Karpas-422 (cell line): ENCODE measurements around the gene DIP2C. TPM values are rescaled to one million over a fixed set of nuclear protein-coding genes. Genes with fewer than 3 reads are reported as not detected.
A peak's percentile ranks its signal among the peaks of the same experiment; 100 is the strongest.
"Not testable (repeated sequence)": the region's sequence is repeated elsewhere in the genome, so short reads cannot be mapped to it uniquely, and the experiment has no call there.

Source experiments
- DNase-seq: peaks from one replicate; pipeline ENCODE4 v3.0.0-alpha.2; 2015
- H2AFZ ChIP-seq: fragments of 200-600 bp; sonication (generic); 2 replicates; pipeline ENCODE4 v1.6.1; 2014; ENCODE audit warnings: antibody characterized with exemption, low read length, mixed read lengths
- H3K27ac ChIP-seq: fragments of 200-600 bp; sonication (generic); 2 replicates; pipeline ENCODE4 v1.5.1; 2014; ENCODE audit warnings: mild to moderate bottlenecking, low read length, moderate library complexity
- H3K27me3 ChIP-seq: fragments of 200-600 bp; sonication (generic); 2 replicates; pipeline ENCODE4 v1.6.1; 2014; ENCODE audit warnings: low read length, mixed read lengths
- H3K36me3 ChIP-seq: fragments of 200-600 bp; sonication (generic); 2 replicates; pipeline ENCODE4 v1.6.1; 2014; ENCODE audit warnings: low read length, mixed read lengths; ENCODE audit not compliant: insufficient read depth
- H3K4me1 ChIP-seq: fragments of 200-600 bp; sonication (generic); 2 replicates; pipeline ENCODE4 v1.6.1; 2014; ENCODE audit warnings: mild to moderate bottlenecking, low read length, mixed read lengths
- H3K4me2 ChIP-seq: fragments of 200-600 bp; sonication (generic); 2 replicates; pipeline ENCODE4 v1.6.1; 2014; ENCODE audit warnings: low read length, low read depth, mild to moderate bottlenecking; ENCODE audit not compliant: poor library complexity, severe bottlenecking
- H3K4me3 ChIP-seq: fragments of 200-600 bp; sonication (generic); 2 replicates; pipeline ENCODE4 v1.5.1; 2014; ENCODE audit warnings: mild to moderate bottlenecking, antibody characterized with exemption, low read length, mixed read lengths
- H3K79me2 ChIP-seq: fragments of 200-600 bp; sonication (generic); 2 replicates; pipeline ENCODE4 v1.6.1; 2014; ENCODE audit warnings: mild to moderate bottlenecking, low read length, mixed read lengths
- H3K9ac ChIP-seq: fragments of 200-600 bp; sonication (generic); 2 replicates; pipeline ENCODE4 v1.6.0; 2014; ENCODE audit warnings: low read length
- H3K9me2 ChIP-seq: fragments of 200-600 bp; sonication (generic), shearing (Covaris generic); replicated peaks from 2 replicates; pipeline ENCODE4 v1.6.0; 2014; ENCODE audit warnings: mild to moderate bottlenecking, low read length, moderate library complexity; ENCODE audit not compliant: insufficient read depth
- H3K9me3 ChIP-seq: fragments of 300-700, 200-600 bp; sonication (generic); 2 replicates; pipeline ENCODE4 v1.6.1; 2014; ENCODE audit warnings: low read length, mixed read lengths
- H4K20me1 ChIP-seq: fragments of 200-600 bp; sonication (generic); 2 replicates; pipeline ENCODE4 v1.6.1; 2014; ENCODE audit warnings: mild to moderate bottlenecking, antibody characterized with exemption, low read length, low read depth; ENCODE audit not compliant: insufficient read depth
- total RNA-seq: library from RNA; depleted of rRNA; stranded (reverse); fragments of >200 nt; shearing (Covaris generic); gene quantifications from 2 replicates; pipeline ENCODE4 v1.2.3, GENCODE V29; 2014; ENCODE audit warnings: low replicate concordance

DIP2C gene
- total RNA-seq, 1 experiment from 2014 or later, result 0.11 TPM

GRCh38 chr10:513393-513792, 176.1 kb downstream of the DIP2C start:
- Histone ChIP-seq H2AFZ (no peak overlapping the region), H3K9me3 (no peaks in the 10 kb centered on the region), H3K9ac (no peak overlapping the region), H3K4me3 (no peak overlapping the region), H3K9me2 (no peaks in the 10 kb centered on the region), H3K36me3 (no peaks in the 10 kb centered on the region), H3K27me3 (no peaks in the 10 kb centered on the region), H3K27ac (no peak overlapping the region), H3K4me2 (no peak overlapping the region), H4K20me1 (no peaks in the 10 kb centered on the region), H3K4me1 (no peaks in the 10 kb centered on the region), H3K79me2 (no peaks in the 10 kb centered on the region)
- DNase-seq, result no peak

GRCh38 chr10:512661-513060, 176.8 kb downstream of the DIP2C start:
- not testable (repeated sequence) for H3K9me3 ChIP-seq, H2AFZ ChIP-seq, H3K9ac ChIP-seq, H3K27ac ChIP-seq, H3K79me2 ChIP-seq, H3K4me1 ChIP-seq, H4K20me1 ChIP-seq, H3K27me3 ChIP-seq, H3K9me2 ChIP-seq, H3K4me2 ChIP-seq, H3K4me3 ChIP-seq, DNase-seq, H3K36me3 ChIP-seq

GRCh38 chr10:511849-512191, 177.6 kb downstream of the DIP2C start:
- Histone ChIP-seq H3K79me2 (no peaks in the 10 kb centered on the region), H3K27ac (no peak overlapping the region), H3K27me3 (no peaks in the 10 kb centered on the region), H4K20me1 (no peaks in the 10 kb centered on the region), H3K9me2 (no peaks in the 10 kb centered on the region), H3K9ac (no peak overlapping the region), H2AFZ (no peak overlapping the region), H3K9me3 (no peaks in the 10 kb centered on the region), H3K4me2 (no peak overlapping the region), H3K4me1 (no peaks in the 10 kb centered on the region), H3K4me3 (no peak overlapping the region), H3K36me3 (no peaks in the 10 kb centered on the region)
- DNase-seq, result no peak

GRCh38 chr10:511101-511848, 178.2 kb downstream of the DIP2C start:
- no peak overlapping the region for H3K27ac ChIP-seq
- H3K36me3 ChIP-seq, result no peaks in the 10 kb centered on the region
- H3K9ac ChIP-seq, result no peak overlapping the region
- H4K20me1 ChIP-seq, result no peaks in the 10 kb centered on the region
- no peaks in the 10 kb centered on the region for H3K79me2 ChIP-seq
- H3K4me2 ChIP-seq, result no peak overlapping the region
- no peak overlapping the region for H2AFZ ChIP-seq
- H3K9me2 ChIP-seq, result no peaks in the 10 kb centered on the region
- peak; percentile 85 for DNase-seq
- no peak overlapping the region for H3K4me3 ChIP-seq
- no peaks in the 10 kb centered on the region for H3K27me3 ChIP-seq
- H3K4me1 ChIP-seq, result no peaks in the 10 kb centered on the region
- H3K9me3 ChIP-seq, result no peaks in the 10 kb centered on the region

GRCh38 chr10:510415-510881, 179.0 kb downstream of the DIP2C start:
- no peaks in the 10 kb centered on the region for H3K4me1 ChIP-seq
- H3K79me2 ChIP-seq, result no peaks in the 10 kb centered on the region
- H3K4me3 ChIP-seq, result no peak overlapping the region
- no peaks in the 10 kb centered on the region for H3K36me3 ChIP-seq
- no peaks in the 10 kb centered on the region for H3K27me3 ChIP-seq
- H4K20me1 ChIP-seq, result no peaks in the 10 kb centered on the region
- H3K27ac ChIP-seq, result no peak overlapping the region
- no peaks in the 10 kb centered on the region for H3K9me3 ChIP-seq
- H3K4me2 ChIP-seq, result no peak overlapping the region
- H3K9ac ChIP-seq, result no peak overlapping the region
- H2AFZ ChIP-seq, result no peak overlapping the region
- H3K9me2 ChIP-seq, result no peaks in the 10 kb centered on the region
- DNase-seq, result no peak

- Histone ChIP-seq H3K9me2 (no peaks in the 10 kb centered on the region), H3K27ac (no peak overlapping the region), H3K4me2 (no peak overlapping the region), H3K4me3 (no peak overlapping the region), H3K79me2 (no peaks in the 10 kb centered on the region), H3K4me1 (no peaks in the 10 kb centered on the region), H3K36me3 (no peaks in the 10 kb centered on the region), H3K27me3 (no peaks in the 10 kb centered on the region), H2AFZ (no peak overlapping the region), H4K20me1 (no peaks in the 10 kb centered on the region), H3K9me3 (no peaks in the 10 kb centered on the region), H3K9ac (no peak overlapping the region)
- DNase-seq, result no peak
These were observed 179.9 kb downstream of the DIP2C start for GRCh38 chr10:509361-510102.

- Histone ChIP-seq H4K20me1 (no peaks in the 10 kb centered on the region), H3K27me3 (no peaks in the 10 kb centered on the region), H3K27ac (no peak overlapping the region), H3K79me2 (no peaks in the 10 kb centered on the region), H3K9ac (no peak overlapping the region), H3K9me2 (no peaks in the 10 kb centered on the region), H3K9me3 (no peaks in the 10 kb centered on the region), H2AFZ (no peak overlapping the region), H3K4me1 (no peaks in the 10 kb centered on the region), H3K4me3 (no peak overlapping the region), H3K36me3 (no peaks in the 10 kb centered on the region), H3K4me2 (no peak overlapping the region)
- DNase-seq, result no peak
These were observed 180.7 kb downstream of the DIP2C start for GRCh38 chr10:508726-509125.

- no peak overlapping the region for H3K27ac ChIP-seq
- no peaks in the 10 kb centered on the region for H3K4me1 ChIP-seq
- no peaks in the 10 kb centered on the region for H3K9me2 ChIP-seq
- H3K79me2 ChIP-seq, result no peaks in the 10 kb centered on the region
- no peak for DNase-seq
- H4K20me1 ChIP-seq, result no peaks in the 10 kb centered on the region
- H3K36me3 ChIP-seq, result no peaks in the 10 kb centered on the region
- H3K4me3 ChIP-seq, result no peak overlapping the region
- H2AFZ ChIP-seq, result no peak overlapping the region
- H3K9ac ChIP-seq, result no peak overlapping the region
- H3K9me3 ChIP-seq, result no peaks in the 10 kb centered on the region
- no peak overlapping the region for H3K4me2 ChIP-seq
- no peaks in the 10 kb centered on the region for H3K27me3 ChIP-seq
These were observed 181.5 kb downstream of the DIP2C start for GRCh38 chr10:507908-508444.
